C4-2B (cell line): ENCODE results near the gene ARID5B.

ENCODE experiments used
- H3K27ac ChIP-seq: fragments of 450-650 bp; 2 replicates; pipeline ENCODE4 v1.5.1; 2017
- ZFX ChIP-seq: fragments of 450-650 bp; IDR thresholded peaks from 2 replicates; pipeline ENCODE4 v1.6.1; 2017
- TF ChIP-seq, protein P1 (sequence below): fragments of 450-650 bp; conservative IDR thresholded peaks from 2 replicates; pipeline ENCODE4 v1.5.1; 2017; ENCODE audit warnings: mild to moderate bottlenecking

ARID5B gene

DNA sequence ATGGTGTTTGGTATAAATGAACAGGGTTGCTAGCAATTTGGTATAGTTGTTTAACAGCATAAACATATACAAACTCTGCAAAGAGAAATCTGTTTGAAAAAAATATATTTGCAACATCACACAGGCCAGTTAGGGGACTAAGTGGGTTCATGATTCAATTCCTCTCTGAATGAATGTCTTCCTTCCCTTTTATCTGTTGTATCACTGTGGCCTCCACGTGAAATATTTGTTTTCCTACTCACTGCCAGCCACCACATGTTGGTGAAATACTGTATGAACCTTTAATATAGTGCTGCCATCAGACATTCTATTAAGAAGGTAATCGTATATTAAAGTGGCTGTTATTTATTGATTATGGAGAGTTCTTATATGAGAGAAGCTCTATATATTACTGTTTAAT, 157.0 kb downstream of the ARID5B start:
- no peak overlapping the region for H3K27ac ChIP-seq
- TF ChIP-seq, protein P1, sequence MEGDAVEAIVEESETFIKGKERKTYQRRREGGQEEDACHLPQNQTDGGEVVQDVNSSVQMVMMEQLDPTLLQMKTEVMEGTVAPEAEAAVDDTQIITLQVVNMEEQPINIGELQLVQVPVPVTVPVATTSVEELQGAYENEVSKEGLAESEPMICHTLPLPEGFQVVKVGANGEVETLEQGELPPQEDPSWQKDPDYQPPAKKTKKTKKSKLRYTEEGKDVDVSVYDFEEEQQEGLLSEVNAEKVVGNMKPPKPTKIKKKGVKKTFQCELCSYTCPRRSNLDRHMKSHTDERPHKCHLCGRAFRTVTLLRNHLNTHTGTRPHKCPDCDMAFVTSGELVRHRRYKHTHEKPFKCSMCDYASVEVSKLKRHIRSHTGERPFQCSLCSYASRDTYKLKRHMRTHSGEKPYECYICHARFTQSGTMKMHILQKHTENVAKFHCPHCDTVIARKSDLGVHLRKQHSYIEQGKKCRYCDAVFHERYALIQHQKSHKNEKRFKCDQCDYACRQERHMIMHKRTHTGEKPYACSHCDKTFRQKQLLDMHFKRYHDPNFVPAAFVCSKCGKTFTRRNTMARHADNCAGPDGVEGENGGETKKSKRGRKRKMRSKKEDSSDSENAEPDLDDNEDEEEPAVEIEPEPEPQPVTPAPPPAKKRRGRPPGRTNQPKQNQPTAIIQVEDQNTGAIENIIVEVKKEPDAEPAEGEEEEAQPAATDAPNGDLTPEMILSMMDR = no peak
- TF ChIP-seq ZFX = no peak

DNA sequence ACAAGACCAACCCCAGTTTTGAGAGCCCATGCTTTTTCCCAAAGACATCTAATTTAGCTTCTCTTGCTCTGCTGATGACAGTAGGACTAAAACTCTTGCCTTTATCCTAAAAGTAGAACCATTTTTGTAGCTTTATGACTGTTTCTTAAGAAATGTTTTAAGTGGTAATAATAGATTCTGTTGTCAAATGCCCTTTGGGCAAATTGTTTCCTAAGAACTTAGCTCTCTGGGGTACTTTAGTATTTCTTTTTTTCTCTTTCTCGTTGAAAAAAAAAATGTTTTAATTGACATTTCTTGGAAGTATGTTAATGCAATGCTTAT, 157.4 kb downstream of the ARID5B start:
- no peak overlapping the region for H3K27ac ChIP-seq
- TF ChIP-seq, protein P1 = no peak
- TF ChIP-seq ZFX = no peak

DNA sequence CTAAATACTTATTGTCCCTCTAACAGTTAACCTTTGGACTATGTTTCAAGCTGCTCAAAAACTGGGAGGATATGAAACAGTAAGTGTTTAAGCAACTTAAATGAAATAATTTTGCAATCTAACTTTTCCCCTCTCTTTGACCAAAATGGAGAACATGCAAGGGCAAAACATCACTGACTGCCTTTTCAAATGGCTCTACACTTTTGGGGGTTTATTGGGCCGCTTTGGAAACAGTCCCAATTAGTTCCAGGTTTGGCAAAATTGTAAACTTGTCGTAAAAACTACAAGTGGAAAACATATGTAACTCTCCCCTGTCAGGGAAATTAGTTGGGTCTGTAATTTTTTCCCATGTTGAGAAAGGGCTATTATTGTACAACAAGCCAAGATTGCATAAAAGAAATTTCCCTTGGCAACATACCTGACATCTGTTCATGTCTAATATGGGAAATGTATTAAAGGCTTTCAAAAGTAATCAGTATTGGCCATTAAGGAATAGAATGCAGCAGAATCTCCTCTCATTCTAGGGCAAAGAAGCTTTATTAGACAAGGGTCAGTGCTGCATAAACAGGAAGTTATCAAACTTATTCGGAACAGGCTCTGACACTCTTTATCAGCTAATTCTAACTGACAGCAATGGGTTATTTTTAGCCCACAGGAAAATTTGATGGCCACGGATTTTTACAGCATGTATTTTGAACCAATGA, 157.9 kb downstream of the ARID5B start:
- TF ChIP-seq, protein P1 = no peak
- no peak for TF ChIP-seq ZFX
- no peak overlapping the region for H3K27ac ChIP-seq

DNA sequence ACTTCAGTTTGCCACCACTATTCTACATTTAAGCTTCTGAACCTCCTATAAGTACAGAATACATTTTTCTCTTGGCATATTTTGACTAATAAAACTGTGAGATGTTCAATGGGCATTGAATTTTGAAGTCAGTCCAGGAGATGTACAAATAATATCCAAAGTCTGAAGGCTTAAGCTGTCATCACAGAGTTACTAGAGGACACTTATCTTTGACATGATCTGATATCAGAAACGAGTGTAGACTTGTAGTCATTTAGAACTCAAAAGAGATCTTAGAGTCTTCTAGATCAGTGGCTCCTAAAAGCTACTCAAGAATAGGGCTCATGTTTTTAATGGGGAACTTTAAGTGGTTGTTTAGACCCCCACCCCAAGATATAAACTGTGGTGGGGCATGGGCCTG, 160.5 kb downstream of the ARID5B start:
- TF ChIP-seq, protein P1 = no peak

DNA sequence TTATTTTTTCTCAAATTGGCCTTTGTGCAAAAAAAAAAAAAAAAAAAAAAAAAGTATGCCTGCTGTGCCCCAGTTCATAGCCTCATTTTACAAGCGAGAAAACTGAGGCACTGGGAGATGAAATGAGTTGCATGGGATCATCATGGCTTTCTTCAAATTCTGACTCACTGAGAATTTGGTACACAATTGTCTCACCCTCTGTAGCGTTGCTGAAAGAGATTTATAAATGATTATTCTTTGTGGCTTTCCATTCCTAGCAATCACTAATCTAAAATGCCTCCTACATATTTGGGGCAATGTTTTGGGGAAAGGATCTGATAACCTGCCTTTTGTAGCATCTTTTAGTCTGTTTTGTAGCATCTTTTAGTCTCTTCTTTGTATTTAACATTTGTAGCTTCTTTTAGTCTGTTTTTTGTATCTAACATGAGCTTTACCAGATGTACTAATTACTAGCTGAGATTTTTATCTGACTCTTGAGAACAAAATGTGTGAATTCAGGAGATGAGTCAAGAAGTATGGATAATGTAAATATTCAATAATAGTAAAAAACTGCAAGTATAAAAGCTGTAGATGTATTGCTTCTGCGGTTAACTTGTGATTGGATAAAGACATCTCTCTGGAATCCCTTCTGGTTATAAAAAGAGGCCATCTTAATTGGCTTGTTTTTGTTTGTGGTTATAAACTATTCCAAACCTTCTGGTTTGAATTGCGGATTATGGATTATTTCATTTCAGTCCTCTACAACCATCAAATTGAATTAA, 161.4 kb downstream of the ARID5B start:
- TF ChIP-seq, protein P1 = no peak
- TF ChIP-seq ZFX = no peak
- H3K27ac ChIP-seq = no peak overlapping the region

More for the DNA sequence above, 160.5 kb downstream of the ARID5B start:
- no peak overlapping the region for H3K27ac ChIP-seq

DNA sequence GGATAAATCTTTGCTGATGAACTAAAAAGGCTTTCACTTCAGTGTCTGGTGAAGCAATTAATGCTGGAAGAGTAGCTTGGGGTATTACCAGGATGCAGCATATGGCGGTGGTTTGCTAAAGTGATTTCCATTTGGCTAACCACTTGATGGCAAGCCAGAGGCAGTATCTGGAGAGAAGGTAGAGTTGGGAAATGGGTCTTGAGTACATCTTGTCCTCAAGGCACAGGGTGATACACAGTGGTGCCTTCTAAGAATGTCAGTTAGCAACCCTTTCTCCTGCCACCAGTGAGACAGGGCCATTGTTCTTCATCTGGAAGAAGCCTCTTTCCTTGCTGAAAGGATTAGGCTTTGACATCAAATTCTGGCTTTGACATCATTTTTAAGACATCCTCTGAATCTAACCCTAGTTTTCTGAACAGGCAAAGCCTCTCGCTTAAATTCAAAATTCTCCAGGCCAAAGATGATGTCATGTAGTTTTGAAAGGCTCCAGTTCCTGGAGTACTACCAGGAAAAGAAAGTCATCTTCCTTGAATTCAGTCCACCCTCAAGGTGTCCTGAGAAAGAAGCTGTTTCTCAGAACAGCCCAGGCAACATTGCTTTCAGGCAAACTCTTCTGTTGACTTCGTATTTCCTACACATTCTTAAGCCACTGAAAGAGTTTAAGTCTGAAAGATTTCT, 162.4 kb downstream of the ARID5B start:
- no peak overlapping the region; the same call in 1 of the 2 replicates for H3K27ac ChIP-seq
- TF ChIP-seq ZFX = no peak
- TF ChIP-seq, protein P1 = no peak

DNA sequence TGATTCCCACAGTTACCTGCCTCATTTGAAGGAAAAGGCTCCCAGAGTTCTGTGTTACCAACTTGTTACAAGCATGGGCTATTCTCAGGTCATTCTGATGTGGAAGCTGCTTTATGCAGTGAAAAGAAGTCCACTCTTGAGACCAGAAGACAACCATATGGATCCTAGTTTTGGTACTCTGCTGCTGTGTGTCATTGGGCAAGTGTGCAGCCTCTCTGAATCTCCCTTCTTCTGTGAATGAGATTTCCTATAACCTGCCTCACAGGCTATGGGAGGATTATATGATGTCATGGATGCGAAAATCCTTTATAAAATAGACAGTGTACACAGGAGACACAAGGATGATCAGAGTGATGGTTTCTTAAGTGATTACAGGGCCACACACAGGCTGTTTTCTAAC, 166.1 kb downstream of the ARID5B start:
- H3K27ac ChIP-seq = no peak overlapping the region
- TF ChIP-seq ZFX = no peak
- TF ChIP-seq, protein P1 = no peak
